Measurements from ENCODE around the gene CD40.

DNA sequence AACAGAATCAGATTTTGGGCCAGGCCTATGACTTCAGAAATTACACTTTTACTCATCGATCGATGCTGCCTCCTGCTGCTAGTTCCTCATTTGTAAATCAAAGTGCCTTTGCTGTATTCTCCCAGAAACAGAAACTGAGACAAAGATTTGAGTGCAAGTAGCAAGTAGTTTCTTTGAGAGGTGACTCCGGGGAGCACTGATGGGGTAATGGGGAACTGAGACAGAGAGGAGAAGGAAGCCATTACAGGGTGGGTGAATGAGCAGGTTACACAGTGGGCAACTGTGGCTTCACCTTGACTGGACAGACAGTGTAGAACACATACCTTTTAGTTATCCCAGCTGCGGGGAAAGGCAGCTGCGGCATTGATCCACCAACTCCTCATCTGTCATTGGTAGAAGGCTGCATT, 9.7 kb upstream of the CD40 start:
- TF ChIP-seq, protein P1, sequence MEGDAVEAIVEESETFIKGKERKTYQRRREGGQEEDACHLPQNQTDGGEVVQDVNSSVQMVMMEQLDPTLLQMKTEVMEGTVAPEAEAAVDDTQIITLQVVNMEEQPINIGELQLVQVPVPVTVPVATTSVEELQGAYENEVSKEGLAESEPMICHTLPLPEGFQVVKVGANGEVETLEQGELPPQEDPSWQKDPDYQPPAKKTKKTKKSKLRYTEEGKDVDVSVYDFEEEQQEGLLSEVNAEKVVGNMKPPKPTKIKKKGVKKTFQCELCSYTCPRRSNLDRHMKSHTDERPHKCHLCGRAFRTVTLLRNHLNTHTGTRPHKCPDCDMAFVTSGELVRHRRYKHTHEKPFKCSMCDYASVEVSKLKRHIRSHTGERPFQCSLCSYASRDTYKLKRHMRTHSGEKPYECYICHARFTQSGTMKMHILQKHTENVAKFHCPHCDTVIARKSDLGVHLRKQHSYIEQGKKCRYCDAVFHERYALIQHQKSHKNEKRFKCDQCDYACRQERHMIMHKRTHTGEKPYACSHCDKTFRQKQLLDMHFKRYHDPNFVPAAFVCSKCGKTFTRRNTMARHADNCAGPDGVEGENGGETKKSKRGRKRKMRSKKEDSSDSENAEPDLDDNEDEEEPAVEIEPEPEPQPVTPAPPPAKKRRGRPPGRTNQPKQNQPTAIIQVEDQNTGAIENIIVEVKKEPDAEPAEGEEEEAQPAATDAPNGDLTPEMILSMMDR (IDR thresholded peaks at IDR 0.05) = no peak
- no peak for TF ChIP-seq POLR2AphosphoS5 (IDR thresholded peaks at IDR 0.05)

Measured in breast epithelium (tissue), 3 donors.